ENCODE results near the gene DPM2.

Gene DPM2

GRCh38 chr9:127905004-127905728 lies 32.5 kb downstream of the DPM2 start:
- no peak overlapping the region for H2BK12ac ChIP-seq (ENCODE audit: low read length)
- WGBS, 2 donors (ENCODE audit: extremely low coverage in 2 of 2, insufficient read length in 2 of 2, insufficient replicate concordance in 1 of 2) = no CpG with 5 or more reads among the region's 5 CpGs
- H3K18ac ChIP-seq (ENCODE audit: low read length) = peak overlapping the region; percentile 30
- peaks cover 8 to 21% of the 10 kb centered on the region in 2 donors for H3K4me1 ChIP-seq (ENCODE audit: control insufficient read depth in 2 of 2, insufficient read depth in 1 of 2, low read depth in 1 of 2, low read length in 2 of 2)
- no peak overlapping the region for H4K91ac ChIP-seq (ENCODE audit: low read depth, low read length, poor library complexity)
- peaks cover 4% of the 10 kb centered on the region for H3K79me1 ChIP-seq (ENCODE audit: low read depth, low read length)
- H4K8ac ChIP-seq (ENCODE audit: low read depth, low read length) = no peak overlapping the region
- no peak overlapping the region for H3K9ac ChIP-seq (ENCODE audit: low read depth, low read length, poor library complexity)
- H3K4ac ChIP-seq (ENCODE audit: low read length) = peak overlapping the region; percentile 24
- no peak overlapping the region for H3K14ac ChIP-seq (ENCODE audit: low read length)
- H3K4me3 ChIP-seq (ENCODE audit: low read length in 2 of 2) = no peak overlapping the region
- no peak for DNase-seq (ENCODE audit: low spot score)
- no peaks in the 10 kb centered on the region for H3K27me3 ChIP-seq (ENCODE audit: control insufficient read depth in 3 of 3, insufficient read depth in 3 of 3, low read depth in 1 of 3, low read length in 3 of 3)
- no peak overlapping the region for H2AFZ ChIP-seq (ENCODE audit: low read length)
- H3K4me2 ChIP-seq (ENCODE audit: insufficient read depth, low read length, poor library complexity, severe bottlenecking) = no peak overlapping the region
- no peaks in the 10 kb centered on the region for H3K36me3 ChIP-seq (replicated peaks in 1 of 2; ENCODE audit: control insufficient read depth in 2 of 2, insufficient read depth in 2 of 2, low read length in 2 of 2)
- H3K23ac ChIP-seq (ENCODE audit: low read depth, low read length, poor library complexity) = peak overlapping the region; percentile 8
- no peaks in the 10 kb centered on the region for H3K9me3 ChIP-seq (replicated peaks in 1 of 2; ENCODE audit: control insufficient read depth in 2 of 2, insufficient read depth in 1 of 2, low read depth in 1 of 2, low read length in 2 of 2)
- H2BK5ac ChIP-seq (ENCODE audit: low read length) = no peak overlapping the region
- no peak overlapping the region for H3K27ac ChIP-seq (replicated peaks; ENCODE audit: low read length)
- no peak overlapping the region for H2BK120ac ChIP-seq (ENCODE audit: low read depth, low read length)
- H2AK5ac ChIP-seq (ENCODE audit: low read depth, low read length) = peak overlapping the region; percentile 58
- no peak overlapping the region for H2BK15ac ChIP-seq (ENCODE audit: low read length)

GRCh38 chr9:127904561-127905003 lies 33.1 kb downstream of the DPM2 start:
- no peak overlapping the region for H3K4me2 ChIP-seq (ENCODE audit: insufficient read depth, low read length, poor library complexity, severe bottlenecking)
- no peak overlapping the region for H4K8ac ChIP-seq (ENCODE audit: low read depth, low read length)
- no peak overlapping the region for H2BK12ac ChIP-seq (ENCODE audit: low read length)
- no peak overlapping the region for H3K9ac ChIP-seq (ENCODE audit: low read depth, low read length, poor library complexity)
- H3K4ac ChIP-seq (ENCODE audit: low read length) = peak overlapping the region; percentile 24
- H3K36me3 ChIP-seq (replicated peaks in 1 of 2; ENCODE audit: control insufficient read depth in 2 of 2, insufficient read depth in 2 of 2, low read length in 2 of 2) = no peaks in the 10 kb centered on the region
- H3K23ac ChIP-seq (ENCODE audit: low read depth, low read length, poor library complexity) = peak overlapping the region; percentile 8
- H3K14ac ChIP-seq (ENCODE audit: low read length) = no peak overlapping the region
- H3K18ac ChIP-seq (ENCODE audit: low read length) = peak overlapping the region; percentile 13
- peak overlapping the region; percentile 57 for H2AFZ ChIP-seq (ENCODE audit: low read length)
- H2AK5ac ChIP-seq (ENCODE audit: low read depth, low read length) = peak overlapping the region; percentile 58
- no peak overlapping the region for H3K4me3 ChIP-seq (ENCODE audit: low read length in 2 of 2)
- DNase-seq (ENCODE audit: low spot score) = no peak
- peaks cover 10 to 24% of the 10 kb centered on the region in 2 donors for H3K4me1 ChIP-seq (ENCODE audit: control insufficient read depth in 2 of 2, insufficient read depth in 1 of 2, low read depth in 1 of 2, low read length in 2 of 2)
- H2BK120ac ChIP-seq (ENCODE audit: low read depth, low read length) = no peak overlapping the region
- no peaks in the 10 kb centered on the region for H3K27me3 ChIP-seq (ENCODE audit: control insufficient read depth in 3 of 3, insufficient read depth in 3 of 3, low read depth in 1 of 3, low read length in 3 of 3)
- no peak overlapping the region for H4K91ac ChIP-seq (ENCODE audit: low read depth, low read length, poor library complexity)
- peaks cover 4% of the 10 kb centered on the region for H3K79me1 ChIP-seq (ENCODE audit: low read depth, low read length)
- no CpG with 5 or more reads among the region's 12 CpGs for WGBS, 2 donors (ENCODE audit: extremely low coverage in 2 of 2, insufficient read length in 2 of 2, insufficient replicate concordance in 1 of 2)
- H3K27ac ChIP-seq (replicated peaks; ENCODE audit: low read length) = no peak overlapping the region
- no peaks in the 10 kb centered on the region for H3K9me3 ChIP-seq (replicated peaks in 1 of 2; ENCODE audit: control insufficient read depth in 2 of 2, insufficient read depth in 1 of 2, low read depth in 1 of 2, low read length in 2 of 2)
- peak overlapping the region; percentile 4 for H2BK15ac ChIP-seq (ENCODE audit: low read length)
- no peak overlapping the region for H2BK5ac ChIP-seq (ENCODE audit: low read length)

DNA sequence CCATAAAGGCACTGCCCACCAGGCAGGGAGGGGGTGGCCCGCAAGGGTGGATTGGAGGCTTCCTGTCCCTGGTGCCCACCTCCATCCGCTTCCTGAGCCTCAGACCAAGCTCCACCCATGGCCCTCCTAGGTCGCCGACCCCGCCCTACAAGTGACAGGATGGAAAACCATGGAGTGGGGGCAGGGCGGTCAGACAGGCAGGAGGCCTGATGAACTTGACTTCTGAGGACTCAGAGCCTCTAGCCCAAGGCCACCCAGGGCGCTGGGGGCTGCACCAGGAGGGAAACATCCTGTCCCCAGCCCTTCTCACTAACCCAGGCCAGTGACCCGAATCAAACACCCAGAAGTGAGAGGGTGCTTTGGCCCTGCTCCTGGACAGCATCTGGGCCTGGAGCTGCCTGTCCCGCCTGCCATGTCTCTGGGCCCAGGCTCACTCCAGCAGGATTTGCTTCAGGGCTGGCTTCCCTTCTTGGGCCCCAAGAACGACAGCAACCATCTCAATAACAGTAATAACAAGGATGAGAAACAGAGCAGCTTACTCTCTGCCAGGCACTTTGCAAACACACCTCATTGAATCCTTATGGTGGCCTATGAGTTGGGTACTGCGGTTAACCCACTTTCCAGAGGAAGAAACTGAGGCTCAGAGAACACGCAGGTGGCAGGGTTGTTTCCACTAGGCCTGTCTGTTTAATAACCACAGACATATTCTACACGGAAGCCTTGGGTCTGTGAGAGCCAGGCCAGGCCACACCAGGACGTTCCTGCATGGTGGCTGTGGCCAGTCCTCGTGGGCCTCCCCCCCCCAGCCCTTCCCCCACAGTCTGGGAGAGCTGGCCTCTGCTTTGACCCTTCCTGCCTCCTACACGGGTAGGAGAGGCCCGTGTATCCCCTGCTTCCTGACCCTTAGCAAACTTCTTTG lies 33.8 kb downstream of the DPM2 start:
- Histone ChIP-seq H3K27ac (replicated peaks; ENCODE audit: low read length) (no peak overlapping the region), H2BK15ac (ENCODE audit: low read length) (peak overlapping the region; percentile 4), H3K23ac (ENCODE audit: low read depth, low read length, poor library complexity) (peak overlapping the region; percentile 68), H3K27me3 (ENCODE audit: control insufficient read depth in 3 of 3, insufficient read depth in 3 of 3, low read depth in 1 of 3, low read length in 3 of 3) (no peaks in the 10 kb centered on the region), H3K4me2 (ENCODE audit: insufficient read depth, low read length, poor library complexity, severe bottlenecking) (no peak overlapping the region), H2AFZ (ENCODE audit: low read length) (peak overlapping the region; percentile 57), H2BK120ac (ENCODE audit: low read depth, low read length) (no peak overlapping the region), H2BK5ac (ENCODE audit: low read length) (no peak overlapping the region), H3K4ac (ENCODE audit: low read length) (no peak overlapping the region), H3K4me1 (ENCODE audit: control insufficient read depth in 2 of 2, insufficient read depth in 1 of 2, low read depth in 1 of 2, low read length in 2 of 2) (peaks cover 10 to 25% of the 10 kb centered on the region in 2 donors), H2AK5ac (ENCODE audit: low read depth, low read length) (peak overlapping the region; percentile 78), H3K79me1 (ENCODE audit: low read depth, low read length) (peaks cover 3% of the 10 kb centered on the region), H3K4me3 (ENCODE audit: low read length in 2 of 2) (no peak overlapping the region), H3K36me3 (replicated peaks in 1 of 2; ENCODE audit: control insufficient read depth in 2 of 2, insufficient read depth in 2 of 2, low read length in 2 of 2) (no peaks in the 10 kb centered on the region), H2BK12ac (ENCODE audit: low read length) (no peak overlapping the region), H3K14ac (ENCODE audit: low read length) (no peak overlapping the region), H3K9me3 (replicated peaks in 1 of 2; ENCODE audit: control insufficient read depth in 2 of 2, insufficient read depth in 1 of 2, low read depth in 1 of 2, low read length in 2 of 2) (no peaks in the 10 kb centered on the region), H3K18ac (ENCODE audit: low read length) (peak overlapping the region; percentile 74), H4K8ac (ENCODE audit: low read depth, low read length) (no peak overlapping the region), H4K91ac (ENCODE audit: low read depth, low read length, poor library complexity) (no peak overlapping the region), H3K9ac (ENCODE audit: low read depth, low read length, poor library complexity) (no peak overlapping the region)
- DNase-seq (ENCODE audit: low spot score) = no peak
- WGBS, 2 donors (ENCODE audit: extremely low coverage in 2 of 2, insufficient read length in 2 of 2, insufficient replicate concordance in 1 of 2) = no CpG with 5 or more reads among the region's 17 CpGs
